Astrocyte (in vitro differentiated cells and primary cell): ENCODE measurements around the gene TINAG. TPM values are rescaled to one million over a fixed set of nuclear protein-coding genes. Genes with fewer than 3 reads are reported as not detected.

Experiments
- DNase-seq: peaks from one replicate; pipeline ENCODE4 v3.0.0-alpha.2; 2010; ENCODE audit warnings: low read depth
- FAIRE-seq: peaks from 2 replicates; lab custom pipeline; 2011; peaks lifted over from hg19 to GRCh38; lab: Jason Lieb, UNC
- H2AFZ ChIP-seq: 2 replicates; pipeline ENCODE4 v1.6.0; 2012; ENCODE audit warnings: low read depth, low read length, inconsistent platforms
- H3K27ac ChIP-seq: 2 replicates; pipeline ENCODE4 v1.5.1; 2011; ENCODE audit warnings: low read depth, low read length, inconsistent platforms
- H3K27me3 ChIP-seq: 2 replicates; pipeline ENCODE4 v1.6.0; 2011; ENCODE audit warnings: low read length, inconsistent platforms; ENCODE audit not compliant: insufficient read depth
- H3K36me3 ChIP-seq: 2 replicates; pipeline ENCODE4 v1.5.1; 2011; ENCODE audit warnings: low read length, inconsistent platforms; ENCODE audit not compliant: insufficient read depth
- H3K4me1 ChIP-seq: 2 replicates; pipeline ENCODE4 v1.5.1; 2011; ENCODE audit warnings: low read length, inconsistent platforms; ENCODE audit not compliant: insufficient read depth
- H3K4me2 ChIP-seq: 2 replicates; pipeline ENCODE4 v1.6.0; 2012; ENCODE audit warnings: low read length, inconsistent platforms
- H3K4me3 ChIP-seq: 2 replicates; pipeline ENCODE4 v1.5.1; 2011; ENCODE audit warnings: low read depth, mild to moderate bottlenecking, low read length, inconsistent platforms; ENCODE audit not compliant: insufficient read depth
- H3K79me2 ChIP-seq: 2 replicates; pipeline ENCODE4 v1.6.0; 2012; ENCODE audit warnings: mild to moderate bottlenecking, low read length, inconsistent platforms; ENCODE audit not compliant: insufficient read depth
- H3K9ac ChIP-seq: 2 replicates; pipeline ENCODE4 v1.6.0; 2012; ENCODE audit warnings: mild to moderate bottlenecking, low read length, inconsistent platforms
- H3K9me3 ChIP-seq: 2 replicates; pipeline ENCODE4 v1.5.1; 2012; ENCODE audit warnings: low read depth, mild to moderate bottlenecking, low read length, inconsistent platforms; ENCODE audit not compliant: insufficient read depth
- H4K20me1 ChIP-seq: 2 replicates; pipeline ENCODE4 v1.6.0; 2012; ENCODE audit warnings: low read length, inconsistent platforms; ENCODE audit not compliant: insufficient read depth
- H3K27ac Mint-ChIP-seq: one replicate; pipeline ENCODE4 v1.8.0; 2021; ENCODE audit warnings: mild to moderate bottlenecking, mixed read lengths; ENCODE audit not compliant: unreplicated experiment
- H3K27me3 Mint-ChIP-seq: one replicate; pipeline ENCODE4 v1.8.0; 2021; ENCODE audit warnings: low read depth, mixed read lengths; ENCODE audit not compliant: unreplicated experiment
- H3K36me3 Mint-ChIP-seq: one replicate; pipeline ENCODE4 v1.8.0; 2021; ENCODE audit warnings: low read depth, mixed read lengths; ENCODE audit not compliant: unreplicated experiment
- H3K4me1 Mint-ChIP-seq: one replicate; pipeline ENCODE4 v1.8.0; 2021; ENCODE audit warnings: low read depth, mixed read lengths; ENCODE audit not compliant: unreplicated experiment
- H3K4me3 Mint-ChIP-seq: one replicate; pipeline ENCODE4 v1.8.0; 2021; ENCODE audit warnings: mild to moderate bottlenecking, moderate library complexity, mixed read lengths; ENCODE audit not compliant: unreplicated experiment
- H3K9me3 Mint-ChIP-seq: one replicate; pipeline ENCODE4 v1.8.0; 2021; ENCODE audit warnings: mild to moderate bottlenecking, mixed read lengths; ENCODE audit not compliant: unreplicated experiment
- EZH2 ChIP-seq: IDR thresholded peaks from 2 replicates; pipeline ENCODE4 v1.6.1; 2012; ENCODE audit warnings: mild to moderate bottlenecking, low read length, inconsistent platforms; ENCODE audit not compliant: insufficient read depth
- total RNA-seq: library from RNA; stranded (reverse); gene quantifications from 2 replicates; pipeline ENCODE4 v1.2.1, GENCODE V29; 2021
- TF ChIP-seq, protein P1 (sequence below): IDR thresholded peaks from 2 replicates; pipeline ENCODE4 v1.5.1; 2011; ENCODE audit warnings: low read depth, mild to moderate bottlenecking, inconsistent platforms, low read length, moderate library complexity; ENCODE audit not compliant: insufficient read depth

Gene TINAG
- total RNA-seq, 1 donor from 2014 or later, result not detected

- FAIRE-seq, result no peak
- Mint-ChIP-seq H3K4me3 (no peak overlapping the region), H3K27ac (no peak overlapping the region)
Observed at GRCh38 chr6:54266400-54266923, 41.8 kb upstream of the TINAG start.

GRCh38 chr6:54267798-54268197, 40.4 kb upstream of the TINAG start:
- H3K27me3 Mint-ChIP-seq, result no peaks in the 10 kb centered on the region
- H3K4me3 ChIP-seq, result no peak overlapping the region
- H3K9ac ChIP-seq, result no peak overlapping the region
- no peaks in the 10 kb centered on the region for H3K9me3 Mint-ChIP-seq
- no peaks in the 10 kb centered on the region for H3K36me3 Mint-ChIP-seq
- H3K27ac ChIP-seq, result no peak overlapping the region
- FAIRE-seq, result no peak
- peaks cover 5% of the 10 kb centered on the region for H3K4me1 Mint-ChIP-seq
- H3K79me2 ChIP-seq, result no peaks in the 10 kb centered on the region
- H3K4me1 ChIP-seq, result no peaks in the 10 kb centered on the region
- no peak overlapping the region for H3K4me2 ChIP-seq
- no peaks in the 10 kb centered on the region for H3K9me3 ChIP-seq
- no peaks in the 10 kb centered on the region for H4K20me1 ChIP-seq
- H3K36me3 ChIP-seq, result no peaks in the 10 kb centered on the region
- H3K4me3 Mint-ChIP-seq, result no peak overlapping the region
- H2AFZ ChIP-seq, result no peak overlapping the region
- H3K27ac Mint-ChIP-seq, result no peak overlapping the region
- no peaks in the 10 kb centered on the region for H3K27me3 ChIP-seq
- TF ChIP-seq, protein P1, sequence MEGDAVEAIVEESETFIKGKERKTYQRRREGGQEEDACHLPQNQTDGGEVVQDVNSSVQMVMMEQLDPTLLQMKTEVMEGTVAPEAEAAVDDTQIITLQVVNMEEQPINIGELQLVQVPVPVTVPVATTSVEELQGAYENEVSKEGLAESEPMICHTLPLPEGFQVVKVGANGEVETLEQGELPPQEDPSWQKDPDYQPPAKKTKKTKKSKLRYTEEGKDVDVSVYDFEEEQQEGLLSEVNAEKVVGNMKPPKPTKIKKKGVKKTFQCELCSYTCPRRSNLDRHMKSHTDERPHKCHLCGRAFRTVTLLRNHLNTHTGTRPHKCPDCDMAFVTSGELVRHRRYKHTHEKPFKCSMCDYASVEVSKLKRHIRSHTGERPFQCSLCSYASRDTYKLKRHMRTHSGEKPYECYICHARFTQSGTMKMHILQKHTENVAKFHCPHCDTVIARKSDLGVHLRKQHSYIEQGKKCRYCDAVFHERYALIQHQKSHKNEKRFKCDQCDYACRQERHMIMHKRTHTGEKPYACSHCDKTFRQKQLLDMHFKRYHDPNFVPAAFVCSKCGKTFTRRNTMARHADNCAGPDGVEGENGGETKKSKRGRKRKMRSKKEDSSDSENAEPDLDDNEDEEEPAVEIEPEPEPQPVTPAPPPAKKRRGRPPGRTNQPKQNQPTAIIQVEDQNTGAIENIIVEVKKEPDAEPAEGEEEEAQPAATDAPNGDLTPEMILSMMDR, result peak; percentile 60
- TF ChIP-seq EZH2, result no peak
- DNase-seq, result peak; percentile 27

More at GRCh38 chr6:54266400-54266923, 41.8 kb upstream of the TINAG start:
- DNase-seq, result no peak
- H4K20me1 ChIP-seq, result no peaks in the 10 kb centered on the region
- no peaks in the 10 kb centered on the region for H3K27me3 ChIP-seq
- no peaks in the 10 kb centered on the region for H3K79me2 ChIP-seq
- Mint-ChIP-seq H3K36me3 (no peaks in the 10 kb centered on the region), H3K9me3 (no peaks in the 10 kb centered on the region), H3K4me1 (peaks cover 5% of the 10 kb centered on the region), H3K27me3 (no peaks in the 10 kb centered on the region)
- H3K27ac ChIP-seq, result no peak overlapping the region
- no peak overlapping the region for H3K4me2 ChIP-seq
- H2AFZ ChIP-seq, result no peak overlapping the region
- H3K9ac ChIP-seq, result no peak overlapping the region
- no peak for TF ChIP-seq EZH2
- TF ChIP-seq, protein P1, result no peak
- no peak overlapping the region for H3K4me3 ChIP-seq
- H3K36me3 ChIP-seq, result no peaks in the 10 kb centered on the region
- no peaks in the 10 kb centered on the region for H3K9me3 ChIP-seq
- no peaks in the 10 kb centered on the region for H3K4me1 ChIP-seq

- Histone ChIP-seq H4K20me1 (no peaks in the 10 kb centered on the region), H3K4me2 (no peak overlapping the region), H3K27ac (no peak overlapping the region), H3K27me3 (no peaks in the 10 kb centered on the region), H3K79me2 (no peaks in the 10 kb centered on the region), H3K9me3 (no peaks in the 10 kb centered on the region), H3K4me3 (no peak overlapping the region), H3K4me1 (no peaks in the 10 kb centered on the region), H2AFZ (peak overlapping the region; percentile 4), H3K9ac (no peak overlapping the region), H3K36me3 (no peaks in the 10 kb centered on the region)
- TF ChIP-seq, protein P1, result no peak
- TF ChIP-seq EZH2, result no peak
- no peaks in the 10 kb centered on the region for H3K36me3 Mint-ChIP-seq
- no peak overlapping the region for H3K27ac Mint-ChIP-seq
- H3K4me1 Mint-ChIP-seq, result no peaks in the 10 kb centered on the region
- no peak for FAIRE-seq
- no peak for DNase-seq
- H3K4me3 Mint-ChIP-seq, result no peak overlapping the region
- H3K9me3 Mint-ChIP-seq, result peaks cover 4% of the 10 kb centered on the region
- no peaks in the 10 kb centered on the region for H3K27me3 Mint-ChIP-seq
Observed at GRCh38 chr6:54273214-54273820, 34.9 kb upstream of the TINAG start.
